Superior temporal gyrus (tissue), 1 donor: Measurements from ENCODE around the gene ZNF362.

Experiments
- DNase-seq: peaks from one replicate; pipeline ENCODE4 v3.0.0-alpha.2; 2016; ENCODE audit errors: extremely low spot score

The ZNF362 gene

DNA sequence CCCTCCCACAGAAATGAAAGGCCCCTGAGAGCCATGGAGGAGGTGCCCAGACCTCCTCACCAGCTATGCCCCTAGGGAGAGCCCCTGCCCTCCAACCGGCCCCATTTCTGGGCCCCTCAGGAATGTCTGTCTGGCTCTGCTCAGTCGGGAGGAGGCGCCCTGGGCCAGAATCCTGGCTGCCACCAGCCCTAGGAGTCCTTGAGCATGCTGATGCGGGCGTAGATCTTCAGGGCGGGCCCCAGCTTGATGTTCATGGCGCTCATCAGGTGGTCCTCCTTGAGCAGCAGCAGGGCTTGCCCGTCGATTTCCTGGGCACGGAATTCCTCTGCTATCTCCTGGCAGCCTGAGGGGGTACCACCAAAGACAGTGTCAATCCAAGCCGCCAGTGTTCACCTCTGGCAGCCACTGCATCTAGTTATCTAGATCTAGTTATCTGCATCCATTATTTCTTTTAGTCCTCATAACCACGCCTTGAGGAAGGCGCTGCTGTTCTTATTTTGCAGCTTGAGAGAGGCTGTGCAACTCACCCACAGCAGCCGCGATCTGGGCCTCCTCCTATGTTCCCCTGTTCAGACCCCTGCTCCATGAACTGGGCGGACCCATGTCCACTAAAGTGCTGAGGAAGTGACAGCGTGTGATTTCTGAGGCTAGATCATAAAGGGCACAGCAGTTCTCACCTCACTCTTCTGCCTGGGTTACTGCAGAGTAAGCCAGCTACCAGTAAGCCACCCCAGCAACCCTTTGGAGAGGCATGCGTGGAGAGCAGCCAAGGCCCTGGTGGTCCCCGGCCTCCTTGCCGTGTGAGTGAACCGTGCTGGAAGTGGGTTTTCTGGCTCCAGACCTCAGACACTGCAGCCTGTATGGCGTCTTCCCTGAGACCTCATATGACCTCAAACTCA is 68.6 kb downstream of the ZNF362 start:
- no peak for DNase-seq

GRCh38 chr1:33326785-33327184 is 70.5 kb downstream of the ZNF362 start:
- DNase-seq, result no peak

DNA sequence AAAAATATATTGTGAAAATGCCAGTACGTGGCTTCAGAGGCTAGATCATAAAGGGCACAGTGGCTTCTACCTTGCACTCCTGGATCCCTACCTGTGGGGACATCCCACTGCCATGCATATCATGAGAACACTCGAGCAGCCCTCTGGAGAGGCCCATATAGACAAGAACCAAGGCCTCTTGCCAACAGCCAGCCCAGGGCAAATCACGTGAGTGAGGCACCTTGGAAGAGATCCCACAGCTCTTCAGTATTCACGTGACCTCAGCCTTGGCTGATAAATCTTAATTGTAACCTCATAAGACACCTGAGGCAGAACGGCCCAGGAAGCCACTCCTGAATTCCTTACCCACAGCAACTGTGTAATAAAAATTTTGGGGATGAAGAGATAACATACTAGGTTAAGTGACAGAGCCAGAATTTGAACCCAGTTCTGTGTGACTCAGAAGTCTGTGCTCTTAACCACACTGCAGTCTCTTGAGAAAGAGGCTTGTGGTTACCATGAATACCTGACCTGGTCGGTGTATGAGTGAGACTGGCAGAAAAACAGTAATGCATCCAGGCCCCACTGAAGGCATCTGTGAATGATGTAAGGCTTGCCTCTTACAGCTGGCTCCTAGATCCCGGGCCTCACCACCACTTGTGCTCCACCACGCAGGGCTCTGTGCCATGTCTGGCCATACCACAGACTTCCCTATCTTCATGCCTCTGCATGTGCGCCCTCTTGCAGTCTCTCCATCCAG is 71.5 kb downstream of the ZNF362 start:
- DNase-seq, result peak; percentile 37

DNA sequence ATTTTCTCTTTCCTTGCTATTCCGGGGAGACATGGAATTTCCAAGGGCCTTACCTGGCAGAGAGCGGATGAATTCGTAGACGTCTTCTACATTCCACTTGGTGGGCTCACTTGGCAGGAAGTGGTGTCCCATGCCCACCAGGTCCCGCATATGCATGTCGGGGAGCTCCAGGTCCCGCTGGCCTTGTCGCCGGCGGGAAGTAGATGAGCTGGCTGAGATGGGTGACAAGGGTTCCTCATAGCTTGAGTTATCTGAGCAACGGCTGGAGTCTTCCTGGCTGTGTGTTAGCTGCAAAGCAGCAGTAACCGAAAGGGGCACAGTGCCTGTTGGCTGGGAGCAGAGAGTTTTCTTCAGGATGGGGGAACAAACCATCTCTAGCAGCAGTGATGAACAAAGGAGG is 72.5 kb downstream of the ZNF362 start:
- DNase-seq, result no peak

GRCh38 chr1:33329600-33330305 is 73.5 kb downstream of the ZNF362 start:
- no peak for DNase-seq

DNA sequence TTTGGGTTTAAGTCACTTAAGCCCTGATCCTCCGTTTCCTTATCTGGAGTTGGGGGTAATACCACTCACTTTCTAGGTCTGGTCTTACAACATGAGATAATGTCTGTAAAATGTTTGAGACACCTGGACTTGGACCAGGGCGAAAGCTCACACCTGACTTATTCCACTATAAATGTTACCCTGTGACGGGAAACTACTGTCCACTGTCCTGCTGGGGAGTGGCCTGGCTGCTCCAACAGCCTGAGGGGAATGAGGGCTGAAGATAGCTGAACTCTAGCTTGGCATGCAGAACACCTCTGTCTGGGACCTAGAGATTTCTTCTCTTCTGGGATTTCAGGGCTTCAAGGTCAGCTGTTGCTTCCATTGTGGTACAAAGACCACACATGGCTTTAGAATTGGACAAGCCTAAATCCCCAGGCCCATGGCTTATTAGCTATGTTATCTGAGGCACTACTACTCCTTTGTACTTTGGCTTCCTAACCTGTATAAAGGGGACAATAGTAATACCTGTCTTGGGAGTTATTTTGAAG is 74.1 kb downstream of the ZNF362 start:
- DNase-seq, result no peak

GRCh38 chr1:33330906-33331305 is 74.6 kb downstream of the ZNF362 start:
- DNase-seq, result no peak

- no peak for DNase-seq
These were observed 75.4 kb downstream of the ZNF362 start for GRCh38 chr1:33331444-33332356.

GRCh38 chr1:33332357-33332789 is 76.1 kb downstream of the ZNF362 start:
- DNase-seq, result no peak

DNA sequence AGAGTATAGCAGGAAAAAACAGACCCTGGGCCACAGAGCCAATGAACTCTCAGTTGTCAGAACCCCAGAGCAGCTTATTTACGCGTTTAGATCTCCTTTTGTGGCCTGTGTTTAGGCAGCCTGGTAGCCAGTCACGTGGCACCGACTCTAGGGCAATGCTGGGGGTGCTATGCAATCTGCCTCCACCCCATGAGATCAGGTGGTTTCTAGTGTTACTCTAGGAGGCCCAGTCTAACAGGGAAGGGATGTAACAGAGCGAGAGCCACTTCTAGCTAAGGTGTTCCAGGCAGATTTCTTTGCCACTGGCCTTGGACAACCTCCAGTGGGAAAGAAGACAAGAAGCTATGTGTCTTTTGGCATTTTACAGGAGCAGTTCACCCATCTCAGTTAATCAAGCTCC is 76.6 kb downstream of the ZNF362 start:
- DNase-seq, result peak; percentile 48

DNA sequence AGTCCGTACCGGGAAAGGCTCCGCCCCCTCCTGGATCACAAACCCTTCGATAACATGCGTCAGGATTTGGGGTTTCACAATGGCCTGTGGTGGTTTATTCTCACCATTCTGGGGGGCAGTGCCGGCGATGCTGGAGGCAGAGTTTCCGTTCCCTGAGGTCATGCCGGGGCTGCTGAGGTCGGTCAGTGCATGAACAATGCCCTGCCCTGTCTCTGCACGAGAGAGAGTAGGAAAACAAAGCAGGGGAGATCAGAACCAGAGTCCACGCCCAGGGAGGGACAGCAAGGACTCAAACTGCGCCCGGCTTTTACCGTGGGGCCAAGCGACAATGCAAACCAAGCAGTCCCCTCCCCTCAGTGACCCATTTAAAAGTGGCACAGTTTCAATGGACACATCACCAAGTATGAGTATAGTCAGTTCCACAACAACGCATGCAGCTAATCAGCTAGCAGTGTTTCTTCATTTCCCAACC is 77.8 kb downstream of the ZNF362 start:
- no peak for DNase-seq

GRCh38 chr1:33335020-33335419 is 78.7 kb downstream of the ZNF362 start:
- DNase-seq, result no peak

DNA sequence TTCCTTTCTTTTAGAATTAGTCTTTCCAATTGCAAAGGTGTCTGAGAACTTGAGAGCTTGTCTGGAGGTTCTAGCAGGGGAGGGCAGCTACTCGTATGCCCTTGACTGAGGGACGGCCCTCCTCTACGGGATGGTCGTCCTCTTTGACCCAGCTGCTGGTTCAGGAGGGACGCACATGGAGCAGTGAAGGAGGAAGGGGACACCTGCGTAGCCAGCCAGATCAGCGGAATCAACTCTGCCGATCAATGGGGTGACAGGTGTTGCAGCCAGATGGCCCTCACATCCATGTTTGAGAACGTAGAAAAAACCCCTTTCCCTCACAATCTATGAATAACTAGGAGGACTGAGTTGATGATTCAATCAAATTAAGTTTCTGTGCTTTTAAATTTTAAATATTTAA is 80.3 kb downstream of the ZNF362 start:
- DNase-seq, result no peak

DNA sequence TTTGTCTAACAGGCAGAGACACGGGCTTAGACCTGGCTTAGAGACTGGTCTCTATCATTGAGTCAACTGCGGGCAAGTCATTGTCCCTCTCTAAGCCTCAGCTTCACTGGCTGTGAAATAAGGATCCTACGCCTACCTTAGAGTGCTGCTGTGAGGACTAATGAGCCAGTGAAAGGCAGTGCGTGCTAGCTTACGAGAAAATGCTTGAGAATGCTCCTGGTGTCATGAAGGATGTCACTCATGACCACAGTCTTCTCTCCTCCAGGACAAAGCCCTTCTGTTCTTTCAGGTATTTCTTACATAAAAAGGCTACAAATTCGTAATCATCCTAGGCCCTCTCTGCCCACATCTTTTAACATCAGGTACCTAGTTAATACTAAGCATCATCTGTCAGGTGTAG is 81.1 kb downstream of the ZNF362 start:
- no peak for DNase-seq

- no peak for DNase-seq
These were observed 81.8 kb downstream of the ZNF362 start for GRCh38 chr1:33338048-33338439.

- DNase-seq, result peak; percentile 41
These were observed 82.3 kb downstream of the ZNF362 start for GRCh38 chr1:33338440-33339211.

DNA sequence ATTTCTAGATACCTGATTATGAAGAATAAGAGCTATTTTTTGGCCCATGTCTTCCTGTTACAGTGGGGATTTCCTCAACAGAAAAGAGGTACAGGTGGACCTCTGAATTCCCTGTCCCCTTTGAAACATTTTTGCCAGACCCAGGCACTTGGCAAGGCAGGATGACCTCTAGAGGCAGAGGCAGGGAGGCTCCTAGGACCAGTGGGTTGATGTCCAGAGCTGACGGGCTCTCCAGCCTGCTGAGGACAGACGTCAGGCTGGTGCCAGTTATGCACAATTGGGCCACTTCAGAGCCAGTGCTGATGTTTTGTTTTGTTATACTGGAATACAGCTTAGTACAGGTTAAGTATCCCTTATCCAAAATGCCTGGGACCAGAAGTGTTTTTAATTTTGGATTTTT is 83.1 kb downstream of the ZNF362 start:
- peak; percentile 54 for DNase-seq

DNA sequence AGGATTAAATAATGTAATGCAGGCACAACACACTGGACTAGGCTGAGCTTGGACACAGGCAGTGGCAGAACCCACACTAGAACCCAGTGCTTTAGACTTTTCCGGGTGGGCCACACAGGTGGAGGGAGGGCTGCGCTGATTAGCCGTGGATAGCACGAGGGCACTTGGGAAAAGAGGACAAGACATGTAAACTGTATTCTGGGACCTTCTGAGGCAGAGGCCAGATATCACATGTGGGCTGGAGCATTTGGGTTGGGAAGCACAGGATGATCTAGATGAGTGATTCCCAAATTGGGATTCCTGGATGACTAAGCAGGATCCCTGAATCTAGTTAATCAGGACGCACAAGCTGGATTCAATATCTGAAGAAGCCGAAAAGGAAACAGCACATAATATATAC is 84.9 kb downstream of the ZNF362 start:
- DNase-seq, result no peak

DNA sequence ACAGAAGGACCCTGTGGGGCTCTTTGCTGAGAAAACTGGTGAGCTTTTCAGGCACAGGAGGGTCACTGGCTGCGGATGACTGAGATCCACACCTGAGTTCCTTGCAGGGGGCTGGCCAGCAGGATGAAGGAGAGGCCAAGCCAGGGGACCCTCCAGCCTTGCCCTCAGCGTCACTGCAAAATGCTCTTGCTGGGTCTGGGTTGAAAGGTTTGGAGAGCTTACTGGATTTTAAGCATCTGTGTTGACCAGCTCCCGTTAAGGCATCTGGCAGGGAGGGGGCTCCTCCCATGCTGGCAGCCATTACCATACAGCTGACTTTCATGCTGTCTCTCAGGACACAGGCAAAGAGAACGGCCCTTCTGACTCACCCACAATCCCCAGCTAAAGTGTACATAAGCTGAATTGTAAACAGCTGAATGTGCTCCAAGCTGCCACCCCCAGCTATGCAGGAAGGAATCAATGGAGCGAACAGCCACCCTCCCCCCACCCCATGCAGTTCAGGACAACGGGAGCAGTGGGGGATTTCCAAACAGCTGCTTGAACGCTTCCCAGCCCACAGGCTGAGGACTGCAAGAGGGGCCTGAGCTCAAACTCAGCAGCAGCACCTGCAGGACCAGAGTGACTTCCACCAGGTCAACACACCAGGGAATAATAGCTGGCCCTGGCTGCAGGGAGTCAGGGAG is 85.9 kb downstream of the ZNF362 start:
- DNase-seq, result peak; percentile 85

- no peak for DNase-seq
These were observed 87.2 kb downstream of the ZNF362 start for GRCh38 chr1:33343539-33343938.
